HG03460 (cell line): ENCODE measurements around the gene PLVAP.
A peak's percentile ranks its signal among the peaks of the same experiment; 100 is the strongest.

Experiments
- ATAC-seq: cut with Tn5 transposase; IDR thresholded peaks from one replicate; pipeline ENCODE4 v1.9.1; 2021; ENCODE audit not compliant: unreplicated experiment

The PLVAP gene

DNA sequence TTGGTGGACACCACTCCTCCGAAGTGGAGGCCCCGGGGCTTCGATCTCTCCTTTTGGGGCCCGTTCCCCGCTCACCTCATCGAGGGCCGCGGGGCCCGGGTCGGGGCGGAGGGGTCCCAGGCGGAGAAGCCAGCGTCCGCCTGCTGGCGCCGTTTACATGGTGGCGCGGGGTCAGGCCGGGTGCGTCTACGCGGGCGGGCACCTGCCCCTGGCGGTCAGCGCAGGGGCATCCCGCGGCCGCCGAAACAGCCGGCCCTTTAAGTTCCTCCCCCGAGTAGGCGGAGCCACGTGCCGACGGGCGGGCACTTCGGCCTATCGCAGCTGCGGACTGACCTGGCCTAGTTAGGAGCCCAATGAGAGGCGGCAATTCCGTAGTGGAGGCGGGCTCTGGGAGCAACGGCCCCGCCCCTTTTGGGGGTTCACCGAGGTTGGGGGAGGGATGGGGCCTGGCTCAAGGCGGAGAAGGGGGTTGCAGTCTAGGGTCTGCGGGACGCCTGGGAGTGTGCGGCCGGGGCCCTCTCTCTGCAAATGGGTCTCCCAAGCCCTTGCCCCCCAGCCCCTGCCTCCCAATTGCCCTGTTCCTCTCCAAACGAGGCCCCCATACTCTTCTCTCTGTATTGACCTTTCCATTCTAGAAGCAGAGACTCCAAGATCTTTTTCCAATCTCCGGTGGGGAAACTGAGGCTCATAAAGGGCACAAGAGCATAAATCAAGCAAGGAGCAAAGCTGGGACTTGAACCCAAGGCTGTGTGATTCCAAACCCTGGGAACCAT lies 73.8 kb downstream of the PLVAP start, which contains the start of gene ABHD8:
Gene ABHD8 (minus strand): TSS at position 259 of the 773 bp plus-strand sequence. CDS start 1,809 bp downstream, outside the sequence.
- ATAC-seq, result peak; percentile 44

DNA sequence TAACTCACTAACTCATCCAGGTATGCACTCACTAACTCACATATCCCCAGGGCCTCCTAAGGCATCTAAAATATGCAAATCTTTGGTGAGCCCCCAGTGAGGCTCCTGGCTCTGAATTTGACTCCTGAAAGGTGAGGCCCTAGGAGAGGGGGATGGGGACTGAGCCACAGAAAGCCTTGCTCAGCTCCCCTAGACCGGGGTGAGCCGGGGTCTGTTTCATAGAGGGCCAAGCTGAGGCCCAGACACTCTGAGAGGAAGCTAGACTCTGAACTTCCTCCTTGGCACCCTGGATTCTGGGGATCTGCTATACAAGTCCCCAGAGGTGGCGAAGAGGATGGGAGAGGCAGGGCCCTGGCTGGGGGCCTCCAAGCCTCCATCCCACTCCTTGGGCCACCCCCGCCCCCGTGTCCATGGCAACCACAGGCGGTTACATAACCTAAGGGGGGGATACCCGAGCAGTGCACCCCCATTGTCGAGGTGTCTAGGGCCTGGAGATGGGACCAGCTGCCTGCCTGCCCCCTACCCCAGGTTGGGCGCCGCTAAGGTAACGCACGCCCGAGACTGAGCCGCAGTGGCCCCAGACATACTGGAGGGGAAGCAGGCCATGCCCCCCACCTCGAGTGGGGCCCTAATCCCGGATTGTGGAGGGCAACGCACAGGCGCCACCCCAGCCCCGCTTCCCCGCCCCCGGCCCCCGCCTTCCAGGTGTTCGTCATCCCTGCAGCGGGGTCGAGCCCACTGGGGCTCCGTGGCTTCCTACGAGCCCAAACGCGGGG lies 74.6 kb downstream of the PLVAP start:
- no peak for ATAC-seq
